Fibroblast of pulmonary artery (primary cell): ENCODE measurements around the gene MEP1A.
A peak's percentile ranks its signal among the peaks of the same experiment; 100 is the strongest.

Source experiments
- DNase-seq: peaks from one replicate; pipeline ENCODE4 v3.0.0-alpha.2; 2010; ENCODE audit warnings: low read depth
- H3K4me3 ChIP-seq: replicated peaks from 2 replicates; pipeline ENCODE4 v1.5.1; 2011; ENCODE audit warnings: low read depth, mild to moderate bottlenecking, control low read depth, low read length, moderate library complexity
- CTCF ChIP-seq: IDR thresholded peaks from 2 replicates; pipeline ENCODE4 v1.5.1; 2011; ENCODE audit warnings: mild to moderate bottlenecking, control low read depth, low read length, inconsistent platforms; ENCODE audit errors: missing control alignments

Gene MEP1A

GRCh38 chr6:46888031-46888430 lies 94.8 kb downstream of the MEP1A start:
- no peak for TF ChIP-seq CTCF
- no peak overlapping the region for H3K4me3 ChIP-seq
- DNase-seq: peak; percentile 46

- H3K4me3 ChIP-seq: no peak overlapping the region
- TF ChIP-seq CTCF: no peak
- DNase-seq: peak; percentile 47
Observed at GRCh38 chr6:46888578-46888977, 95.4 kb downstream of the MEP1A start.
